ENCODE data around the gene ABLIM1. TPM values are rescaled to one million over a fixed set of nuclear protein-coding genes. Genes with fewer than 3 reads are reported as not detected.

ABLIM1 gene
- total and polyA plus RNA-seq, 5 experiments from 2014 or later, result 267 to 430 (median 388) TPM

- Mint-ChIP-seq H3K36me3 (peaks cover 0 to 3% (median 0%) of the 10 kb centered on the region in 3 donors), H3K4me1 (peaks cover 13 to 30% (median 29%) of the 10 kb centered on the region in 4 donors), H3K4me3 (no peak overlapping the region), H3K9me3 (peaks cover 0 to 3% (median 0%) of the 10 kb centered on the region in 9 donors), H3K27ac (no peak overlapping the region), H3K27me3 (no peaks in the 10 kb centered on the region)
- no peak for ATAC-seq
- POLR2A ChIA-PET, result interaction anchor here (1.0 kb wide), 1 partner anchor 9 kb away, joined by 3 read pairs; no protein-coding TSS in a partner anchor
- no peak for DNase-seq
These were observed 106.5 kb downstream of the ABLIM1 start for GRCh38 chr10:114551636-114551972.

GRCh38 chr10:114550756-114551635 is 107.1 kb downstream of the ABLIM1 start:
- DNase-seq (peak in 3 of 10 donors; percentile 40 to 51 (median 46)), ATAC-seq (no peak)
- Mint-ChIP-seq H3K27me3 (no peaks in the 10 kb centered on the region), H3K4me3 (no peak overlapping the region), H3K27ac (peak overlapping the region in 3 of 10 donors; percentile 6 to 79 (median 63)), H3K9me3 (no peaks in the 10 kb centered on the region), H3K4me1 (peaks cover 14 to 35% (median 35%) of the 10 kb centered on the region in 4 donors), H3K36me3 (no peaks in the 10 kb centered on the region)
- POLR2A ChIA-PET, result interaction anchor here (0.9 to 1.0 kb wide), 2 partner anchors 8 to 9 kb away, joined by 3 read pairs; no protein-coding TSS in a partner anchor

- Mint-ChIP-seq H3K36me3 (no peaks in the 10 kb centered on the region), H3K9me3 (no peaks in the 10 kb centered on the region), H3K27ac (peak overlapping the region in 7 of 10 donors; percentile 40 to 88 (median 55)), H3K4me3 (peak overlapping the region in 7 of 10 donors; percentile 6 to 71 (median 29)), H3K4me1 (peaks cover 26 to 58% (median 58%) of the 10 kb centered on the region in 4 donors), H3K27me3 (no peaks in the 10 kb centered on the region)
- ATAC-seq (no peak), DNase-seq (no peak)
- POLR2A ChIA-PET, result interaction anchor here (0.7 to 18.4 kb wide), 5 partner anchors 9 to 273 kb away, joined by 3 to 654 read pairs (median 5); partner anchors contain the start of gene FHIP2A
These were observed 109.4 kb downstream of the ABLIM1 start for GRCh38 chr10:114548662-114549061.

DNA sequence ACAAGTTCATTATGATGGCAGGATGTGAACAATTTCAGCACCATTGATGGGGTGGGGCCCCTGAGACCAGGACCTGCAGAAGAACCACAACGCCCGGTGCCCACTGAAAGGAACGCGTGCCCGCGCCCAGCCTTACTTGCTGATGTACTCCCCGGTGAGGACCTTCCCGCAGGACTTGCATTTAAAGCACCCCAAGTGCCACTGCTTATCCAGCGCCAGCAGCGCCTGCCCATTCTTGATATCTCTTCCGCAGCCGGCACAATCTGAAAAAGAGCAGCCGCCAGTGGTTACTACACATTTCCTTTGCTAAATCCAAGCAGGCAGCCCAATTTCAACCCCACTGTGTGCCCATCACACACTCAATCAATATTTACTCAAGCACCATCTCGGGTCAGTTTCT is 110.6 kb downstream of the ABLIM1 start:
- Mint-ChIP-seq H3K4me3 (peak overlapping the region; percentile 50 to 81 (median 68)), H3K9me3 (no peaks in the 10 kb centered on the region), H3K27me3 (no peaks in the 10 kb centered on the region), H3K36me3 (no peaks in the 10 kb centered on the region), H3K27ac (peak overlapping the region in 9 of 10 donors; percentile 49 to 90 (median 80)), H3K4me1 (peaks cover 28 to 70% (median 70%) of the 10 kb centered on the region in 4 donors)
- POLR2A ChIA-PET, result interaction anchor here (1.6 to 18.4 kb wide), 3 partner anchors 8 to 76 kb away, joined by 5 to 654 read pairs (median 6); no protein-coding TSS in a partner anchor
- ATAC-seq (peak in 1 of 2 donors; percentile 19), DNase-seq (peak in 3 of 10 donors; percentile 41 to 65 (median 46))

DNA sequence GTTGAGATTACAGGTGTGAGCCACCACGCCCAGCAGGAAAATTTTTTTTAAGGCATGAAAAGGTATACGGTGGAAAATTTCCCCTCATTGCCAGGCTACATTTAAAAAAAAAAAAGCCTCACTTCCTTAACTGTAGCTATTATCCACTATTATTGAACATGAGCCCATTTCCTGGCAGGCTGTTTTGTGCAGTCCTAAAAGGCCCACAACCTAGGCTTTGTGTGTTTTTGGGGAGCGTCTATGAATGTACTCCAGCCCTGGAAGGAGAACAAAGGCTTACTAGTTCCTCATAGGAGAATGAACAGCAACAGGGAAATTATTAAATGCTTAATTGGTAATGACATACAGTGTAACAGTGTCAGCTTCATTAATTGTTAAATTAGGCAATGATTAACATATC is 111.0 kb downstream of the ABLIM1 start:
- no peak for ATAC-seq
- H3K36me3 Mint-ChIP-seq, result no peaks in the 10 kb centered on the region
- DNase-seq, result no peak
- H3K9me3 Mint-ChIP-seq, result no peaks in the 10 kb centered on the region
- H3K27ac Mint-ChIP-seq, result peak overlapping the region; percentile 49 to 90 (median 80)
- peaks cover 29 to 75% (median 74%) of the 10 kb centered on the region in 4 donors for H3K4me1 Mint-ChIP-seq
- POLR2A ChIA-PET, result interaction anchor here (18.4 kb wide), 1 partner anchor 23 kb away, joined by 654 read pairs; no protein-coding TSS in a partner anchor
- H3K4me3 Mint-ChIP-seq, result peak overlapping the region; percentile 50 to 81 (median 68)
- no peaks in the 10 kb centered on the region for H3K27me3 Mint-ChIP-seq

DNA sequence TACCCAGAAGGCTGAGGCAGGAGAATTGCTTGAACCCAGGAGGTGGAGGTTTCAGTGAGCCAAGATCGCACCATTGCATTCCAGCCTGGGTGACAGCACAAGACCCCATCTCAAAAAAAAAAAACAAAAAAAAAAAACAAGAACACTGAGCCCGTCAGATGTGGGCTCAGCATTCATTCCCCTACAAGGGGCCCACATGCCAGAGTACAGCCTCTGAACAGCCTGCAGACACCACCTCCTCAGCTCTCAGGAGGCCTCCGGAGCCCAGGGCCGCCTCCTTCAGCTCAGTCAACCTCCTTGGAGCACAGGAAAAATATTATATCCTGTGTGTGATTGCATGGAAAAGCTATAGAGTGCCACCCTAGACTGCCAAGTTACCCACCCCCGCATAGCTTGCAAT is 112.3 kb downstream of the ABLIM1 start:
- POLR2A ChIA-PET, result interaction anchor here (0.7 to 18.4 kb wide), 6 partner anchors 22 to 105 kb away, joined by 3 to 654 read pairs (median 10); no protein-coding TSS in a partner anchor
- DNase-seq (peak in 1 of 10 donors; percentile 40), ATAC-seq (no peak)
- H3K4me3 Mint-ChIP-seq, result peak overlapping the region; percentile 28 to 82 (median 66)
- H3K9me3 Mint-ChIP-seq, result no peaks in the 10 kb centered on the region
- no peaks in the 10 kb centered on the region for H3K27me3 Mint-ChIP-seq
- peak overlapping the region; percentile 49 to 100 (median 92) for H3K27ac Mint-ChIP-seq
- H3K4me1 Mint-ChIP-seq, result peaks cover 37 to 86% (median 84%) of the 10 kb centered on the region in 4 donors
- no peaks in the 10 kb centered on the region for H3K36me3 Mint-ChIP-seq

DNA sequence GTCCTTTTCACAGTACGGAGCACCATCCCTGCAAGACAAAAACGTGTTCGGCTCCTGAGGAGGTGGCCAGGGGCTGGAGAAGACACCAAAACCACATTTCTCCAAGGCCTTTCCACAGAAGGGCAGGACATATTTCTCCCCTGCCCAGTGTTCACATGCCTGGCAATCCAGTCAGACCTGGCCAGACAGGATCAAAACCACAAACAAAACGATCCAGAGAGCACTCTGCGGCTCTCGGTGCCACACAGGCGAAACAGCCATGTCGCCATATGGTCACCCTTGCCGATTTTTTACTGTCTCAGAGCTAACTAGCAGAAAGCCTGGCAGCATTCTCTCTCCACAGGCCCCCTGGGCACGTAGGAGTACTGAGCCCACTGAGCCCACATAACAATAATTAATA is 113.0 kb downstream of the ABLIM1 start:
- no peak for DNase-seq
- no peak for ATAC-seq
- Mint-ChIP-seq H3K9me3 (no peaks in the 10 kb centered on the region), H3K4me1 (peaks cover 40 to 91% (median 86%) of the 10 kb centered on the region in 4 donors), H3K27me3 (no peaks in the 10 kb centered on the region), H3K36me3 (no peaks in the 10 kb centered on the region), H3K4me3 (peak overlapping the region in 9 of 10 donors; percentile 11 to 82 (median 68)), H3K27ac (peak overlapping the region; percentile 90 to 100 (median 99))
- POLR2A ChIA-PET, result interaction anchor here (0.9 to 18.4 kb wide), 8 partner anchors 21 to 371 kb away, joined by 3 to 654 read pairs (median 6); partner anchors contain the start of genes CCDC186 and FHIP2A

- DNase-seq (peak; percentile 32 to 89 (median 79)), ATAC-seq (peak; percentile 39 to 47)
- H3K27me3 Mint-ChIP-seq, result no peaks in the 10 kb centered on the region
- POLR2A ChIA-PET, result interaction anchor here (0.9 to 18.4 kb wide), 7 partner anchors 20 to 370 kb away, joined by 3 to 654 read pairs (median 6); partner anchors contain the start of genes CCDC186 and FHIP2A
- no peaks in the 10 kb centered on the region for H3K9me3 Mint-ChIP-seq
- H3K4me3 Mint-ChIP-seq, result peak overlapping the region; percentile 58 to 82 (median 72)
- H3K27ac Mint-ChIP-seq, result peak overlapping the region; percentile 90 to 100 (median 99)
- no peaks in the 10 kb centered on the region for H3K36me3 Mint-ChIP-seq
- H3K4me1 Mint-ChIP-seq, result peaks cover 40 to 99% (median 96%) of the 10 kb centered on the region in 4 donors
These were observed 113.9 kb downstream of the ABLIM1 start for GRCh38 chr10:114544045-114544659.

DNA sequence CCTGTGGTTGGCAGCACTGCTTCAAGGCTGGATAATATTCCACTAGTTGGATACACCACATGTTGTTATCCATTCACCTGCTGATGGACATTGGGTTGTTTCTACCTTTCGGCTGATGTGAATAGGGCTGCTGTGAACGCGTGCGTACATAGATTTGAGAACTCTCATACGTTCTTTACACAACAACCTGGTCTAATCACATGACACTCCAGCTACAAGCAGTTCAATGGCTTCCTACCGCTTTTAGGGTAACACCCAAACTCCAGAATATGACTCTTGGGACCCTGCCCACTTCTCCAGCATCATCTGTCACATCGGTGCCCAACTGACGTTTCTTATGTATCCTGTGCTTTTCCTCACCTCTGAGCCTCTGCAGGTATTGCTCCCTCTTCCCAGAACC is 114.6 kb downstream of the ABLIM1 start:
- Mint-ChIP-seq H3K36me3 (no peaks in the 10 kb centered on the region), H3K27me3 (no peaks in the 10 kb centered on the region), H3K9me3 (no peaks in the 10 kb centered on the region), H3K4me1 (peaks cover 42 to 100% (median 97%) of the 10 kb centered on the region in 4 donors), H3K4me3 (peak overlapping the region; percentile 58 to 82 (median 72)), H3K27ac (peak overlapping the region; percentile 90 to 100 (median 99))
- POLR2A ChIA-PET, result interaction anchor here (1.1 to 18.4 kb wide), 5 partner anchors 8 to 72 kb away, joined by 3 to 654 read pairs (median 5); no protein-coding TSS in a partner anchor
- ATAC-seq, result no peak
- DNase-seq, result no peak

DNA sequence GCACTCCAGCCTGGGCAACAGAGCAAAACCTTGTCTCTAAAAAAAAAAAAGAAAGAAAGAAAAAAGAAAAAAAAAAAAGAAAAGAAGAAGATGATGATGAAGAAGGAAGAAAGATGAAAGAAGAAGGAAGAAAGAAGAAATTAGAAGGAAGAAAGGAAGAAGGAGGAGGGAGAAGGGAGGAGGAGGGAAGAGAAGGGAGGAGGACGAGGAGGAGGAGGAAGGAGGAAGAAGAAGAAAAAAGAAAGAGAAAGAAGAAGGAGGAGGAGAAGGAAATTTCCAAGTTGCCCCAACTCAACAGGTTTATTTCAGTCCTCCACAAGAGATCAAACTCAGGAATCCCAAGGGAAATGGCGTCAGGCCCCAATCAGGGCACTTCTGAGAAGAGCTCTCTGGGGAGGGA is 115.7 kb downstream of the ABLIM1 start:
- H3K27ac Mint-ChIP-seq, result peak overlapping the region; percentile 96 to 100 (median 99)
- H3K36me3 Mint-ChIP-seq, result no peaks in the 10 kb centered on the region
- POLR2A ChIA-PET, result interaction anchor here (1.1 to 18.4 kb wide), 4 partner anchors 9 to 71 kb away, joined by 3 to 654 read pairs (median 23); no protein-coding TSS in a partner anchor
- H3K9me3 Mint-ChIP-seq, result no peaks in the 10 kb centered on the region
- no peak for ATAC-seq
- peaks cover 40 to 100% (median 97%) of the 10 kb centered on the region in 4 donors for H3K4me1 Mint-ChIP-seq
- H3K27me3 Mint-ChIP-seq, result no peaks in the 10 kb centered on the region
- peak overlapping the region in 9 of 10 donors; percentile 8 to 82 (median 77) for H3K4me3 Mint-ChIP-seq
- DNase-seq, result no peak

DNA sequence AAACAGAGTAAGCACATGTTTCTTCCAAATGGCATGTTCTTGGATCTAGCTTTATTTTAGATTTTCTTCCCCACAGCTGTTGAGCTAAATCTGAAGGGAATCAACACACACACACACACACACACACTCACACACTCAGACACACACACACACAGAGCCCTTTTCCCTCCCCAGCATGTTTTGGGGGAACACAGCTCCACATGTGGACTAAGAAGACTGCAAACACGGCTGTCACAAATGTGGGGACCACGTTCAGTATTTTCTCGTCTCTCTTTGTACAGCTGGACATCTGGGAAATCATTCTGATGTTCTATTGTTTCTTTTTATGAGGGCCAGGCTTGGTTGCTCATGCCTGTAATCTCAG is 116.3 kb downstream of the ABLIM1 start:
- H3K36me3 Mint-ChIP-seq, result no peaks in the 10 kb centered on the region
- ATAC-seq (no peak), DNase-seq (no peak)
- H3K4me1 Mint-ChIP-seq, result peaks cover 38 to 96% (median 94%) of the 10 kb centered on the region in 4 donors
- H3K9me3 Mint-ChIP-seq, result no peaks in the 10 kb centered on the region
- peak overlapping the region; percentile 96 to 100 (median 99) for H3K27ac Mint-ChIP-seq
- peak overlapping the region; percentile 50 to 82 (median 73) for H3K4me3 Mint-ChIP-seq
- H3K27me3 Mint-ChIP-seq, result no peaks in the 10 kb centered on the region
- POLR2A ChIA-PET, result interaction anchor here (0.9 to 18.4 kb wide), 5 partner anchors 8 to 43 kb away, joined by 3 to 654 read pairs (median 3); no protein-coding TSS in a partner anchor

Data from naive thymus-derived CD8-positive, alpha-beta T cell (primary cell).